HEK293T (cell line): ENCODE data around the gene LGALS7.

Experiments
- BHLHE40 ChIP-seq: fragments of 450-650 bp; IDR thresholded peaks from 2 replicates; pipeline ENCODE4 v1.6.1; 2016; ENCODE audit warnings: mild to moderate bottlenecking, moderate library complexity, borderline replicate concordance
- NFRKB ChIP-seq: fragments of 450-650 bp; IDR thresholded peaks from 2 replicates; pipeline ENCODE4 v1.6.1; 2016; ENCODE audit warnings: mild to moderate bottlenecking, moderate library complexity
- SP1 ChIP-seq: fragments of 450-650 bp; IDR thresholded peaks from 2 replicates; pipeline ENCODE4 v1.6.1; 2017
- TARDBP ChIP-seq: fragments of 450-650 bp; IDR thresholded peaks from 2 replicates; pipeline ENCODE4 v1.6.1; 2016
- ZNF384 ChIP-seq: fragments of 450-650 bp; IDR thresholded peaks from 2 replicates; pipeline ENCODE4 v1.6.1; 2016

GRCh38 chr19:38734426-38735256 lies 38.7 kb downstream of the LGALS7 start:
- no peak for TF ChIP-seq TARDBP
- no peak for TF ChIP-seq ZNF384
- TF ChIP-seq SP1, result no peak
- no peak for TF ChIP-seq BHLHE40
- no peak for TF ChIP-seq NFRKB
